GM12878 (cell line): ENCODE measurements around the gene SCAF8. TPM values are rescaled to one million over a fixed set of nuclear protein-coding genes. Genes with fewer than 3 reads are reported as not detected.

Experiments used
- ATAC-seq: fragments of 200-7000 bp; cut with Tn5 transposase; 3 replicates; pipeline ENCODE4 v1.9.1; 2020; ENCODE audit warnings: mild to moderate bottlenecking, moderate library complexity
- BruUV-seq: library from RNA; stranded (reverse); fragments of 400-500 nt; replicated peaks from 2 replicates; lab custom pipeline; 2021; lab: Mats Ljungman, UMichigan
- CTCF ChIA-PET: fragments of 300-600 bp; sonication (Branson Sonifier 250); formaldehyde crosslinking; extraction: SDS; loops from one replicate; lab custom pipeline; 2021; ENCODE audit warnings: inconsistent platforms; lab: Yijun Ruan, JAX
- POLR2A ChIA-PET: fragments of 350-600 bp; formaldehyde crosslinking; extraction: SDS; loops from one replicate; lab custom pipeline; 2021; ENCODE audit warnings: inconsistent platforms; lab: Charles Lee
- RAD21 ChIA-PET: fragments of 300-600 bp; sonication (Branson Sonifier 250); formaldehyde crosslinking; loops from one replicate; lab custom pipeline; 2023; ENCODE audit warnings: antibody characterized with exemption; ENCODE audit not compliant: unreplicated experiment; lab: Charles Lee
- SMC1A ChIA-PET: fragments of 300-600 bp; sonication (Branson Sonifier 250); formaldehyde crosslinking; loops from one replicate; lab custom pipeline; 2023; ENCODE audit not compliant: unreplicated experiment, uncharacterized antibody; lab: Charles Lee
- DNase-seq: peaks from one replicate; pipeline ENCODE4 v3.0.0-alpha.2; 2011; ENCODE audit warnings: low read depth, low spot score
- FAIRE-seq: peaks from 3 replicates; lab custom pipeline; 2011; peaks lifted over from hg19 to GRCh38; lab: Jason Lieb, UNC
- H2AFZ ChIP-seq: 2 replicates; pipeline ENCODE4 v1.6.0; 2011; ENCODE audit warnings: low read depth, low read length, control low read depth; ENCODE audit not compliant: control insufficient read depth
- H3K27ac ChIP-seq: 2 replicates; pipeline ENCODE4 v1.5.1; 2011; ENCODE audit warnings: control low read depth; ENCODE audit not compliant: control insufficient read depth, insufficient read depth
- H3K27me3 ChIP-seq, 2 experiments: replicated peaks in 1 of 2; 2 replicates each; pipeline versions ENCODE4 v1.6.0 to v1.6.1; 2011; ENCODE audit warnings: low read length in 1 of 2; ENCODE audit not compliant: control insufficient read depth in 2 of 2, insufficient read depth in 2 of 2
- H3K36me3 ChIP-seq, 2 experiments: 2 replicates each; pipeline ENCODE4 v1.5.1; 2011; ENCODE audit warnings: low read length in 1 of 2; ENCODE audit not compliant: control insufficient read depth in 2 of 2, insufficient read depth in 2 of 2
- H3K4me1 ChIP-seq: 2 replicates; pipeline ENCODE4 v1.6.1; 2011; ENCODE audit warnings: mild to moderate bottlenecking, low read length, moderate library complexity, mixed read lengths; ENCODE audit not compliant: control insufficient read depth, insufficient read depth
- H3K4me2 ChIP-seq: 2 replicates; pipeline ENCODE4 v1.6.0; 2011; ENCODE audit warnings: control low read depth; ENCODE audit not compliant: control insufficient read depth, insufficient read depth
- H3K4me3 ChIP-seq: fragments of 200-600 bp; sonication (generic); 2 replicates; pipeline ENCODE4 v1.5.1; 2016
- H3K79me2 ChIP-seq: 2 replicates; pipeline ENCODE4 v1.6.0; 2011; ENCODE audit warnings: low read length; ENCODE audit not compliant: control insufficient read depth, insufficient read depth
- H3K9ac ChIP-seq: 2 replicates; pipeline ENCODE4 v1.8.0; 2011; ENCODE audit warnings: low read length, control low read depth, mixed read lengths; ENCODE audit not compliant: control insufficient read depth, insufficient read depth
- H3K9me3 ChIP-seq: replicated peaks from 3 replicates; pipeline ENCODE4 v1.5.1; 2011; ENCODE audit warnings: mild to moderate bottlenecking, low read length; ENCODE audit not compliant: control insufficient read depth, insufficient read depth
- H4K20me1 ChIP-seq: 2 replicates; pipeline ENCODE4 v1.6.0; 2011; ENCODE audit not compliant: control insufficient read depth, insufficient read depth
- HCFC1 ChIP-seq: fragments of 150-350 bp; IDR thresholded peaks from 2 replicates; pipeline ENCODE4 v1.6.1; 2014; ENCODE audit warnings: low read length
- HDAC6 ChIP-seq: fragments of 200-600 bp; sonication (generic); IDR thresholded peaks from one replicate; pipeline ENCODE4 v1.8.0; 2017; ENCODE audit warnings: antibody characterized with exemption; ENCODE audit not compliant: unreplicated experiment
- MEF2B ChIP-seq: fragments of 450-650 bp; IDR thresholded peaks from 2 replicates; pipeline ENCODE4 v1.6.1; 2018; ENCODE audit warnings: mild to moderate bottlenecking, moderate library complexity; ENCODE audit not compliant: partially characterized antibody, poor library complexity, severe bottlenecking
- STAT3 ChIP-seq: IDR thresholded peaks from 2 replicates; pipeline ENCODE4 v1.6.1; 2011; ENCODE audit warnings: low read depth, low read length, improper control_type of control experiment
- TARDBP ChIP-seq: IDR thresholded peaks from 2 replicates; pipeline ENCODE4 v1.6.1; 2016; ENCODE audit warnings: borderline replicate concordance
- TBL1XR1 ChIP-seq: IDR thresholded peaks from 2 replicates; pipeline ENCODE4 v1.6.1; 2012; ENCODE audit warnings: low read depth, low read length, improper control_type of control experiment
- ZNF24 ChIP-seq: fragments of 450-650 bp; IDR thresholded peaks from 2 replicates; pipeline ENCODE4 v1.6.1; 2017; ENCODE audit warnings: antibody characterized with exemption, mild to moderate bottlenecking
- WGBS: methylation state at CpG from one replicate; pipeline ENCODE4 v1.1.6; 2016; ENCODE audit warnings: low lambda C conversion rate; ENCODE audit not compliant: insufficient replicate concordance, insufficient coverage; ENCODE audit errors: missing lambda C conversion rate; 5-methylcytosine and 5-hydroxymethylcytosine counted together
- in situ Hi-C: fragments of 300-500 bp; cut with MboI; formaldehyde crosslinking; loops from 9 replicates; pipeline ENCODE4 v1.14.3; 2018; ENCODE audit warnings: mixed read lengths
- intact Hi-C: fragments of 100-400 bp; cut with micrococcal nuclease; formaldehyde crosslinking; loops from one replicate; pipeline ENCODE4 v1.14.2; 2022; ENCODE audit not compliant: unreplicated experiment
- polyA plus RNA-seq, 11 experiments: library from polyadenylated mRNA; depleted of rRNA in 4 of 11; unstranded in 6 of 11; stranded (reverse) in 5 of 11; fragments of >200 nt; fragmentation: Nextera tagmentation in 4 of 11; fragmentation: Illumina TruSeq in 1 of 11; extraction: Ambion mirVana in 4 of 11; extraction: Trizol in 1 of 11; gene quantifications; 1 replicate in 1 of 11; 2 replicates in 10 of 11; pipeline versions ENCODE4 v1.2.1 to v1.2.3, GENCODE V29; 2011 to 2016; ENCODE audit warnings: inconsistent platforms in 2 of 11, missing spikeins in 2 of 11, low read depth in 1 of 11
- total RNA-seq, 4 experiments: library from RNA; depleted of rRNA in 3 of 4; stranded (reverse); fragments of >200 nt in 3 of 4; fragmentation: Illumina TruSeq in 1 of 4; extraction: Trizol in 1 of 4; gene quantifications; 2 replicates each; pipeline versions ENCODE4 v1.2.1 to v1.2.3, GENCODE V29; 2013 to 2021
- TF ChIP-seq, protein P1 (sequence below): fragments of 450-650 bp; IDR thresholded peaks from 2 replicates; pipeline ENCODE4 v1.6.1; 2017; ENCODE audit warnings: mild to moderate bottlenecking, low read depth, inconsistent platforms; ENCODE audit not compliant: poor library complexity, severe bottlenecking

Gene SCAF8
- total and polyA plus RNA-seq, 10 of the 15 experiments (the other 5 are each of a cell fraction or from before 2014, with no cell fraction given), result 8.1 to 28.8 (median 15.9) TPM

- H3K27ac ChIP-seq, result no peak overlapping the region
- H3K4me2 ChIP-seq, result no peak overlapping the region
- ChIA-PET SMC1A (interaction anchor here (0.9 to 2.4 kb wide), 3 partner anchors 43 to 75 kb away, joined by 3 to 5 read pairs (median 3); no protein-coding TSS in a partner anchor), POLR2A (no interaction called here), CTCF (interaction anchor here (0.6 kb wide), 1 partner anchor 8 kb away, joined by 3 read pairs; no protein-coding TSS in a partner anchor), RAD21 (no interaction called here)
- ATAC-seq (no peak), DNase-seq (no peak), FAIRE-seq (no peak)
- no peak overlapping the region for H2AFZ ChIP-seq
- no peaks in the 10 kb centered on the region for H3K27me3 ChIP-seq
- 6% methylated on average over 1 of the region's 1 CpG for WGBS
- no TSS peak for BruUV-seq
- in situ Hi-C loops (loop anchor here (25.0 kb wide), 1 partner anchor 1740 kb away; the partner anchor contains the start of gene FBXO5), intact Hi-C loops (no loop called here)
- no peaks in the 10 kb centered on the region for H3K9me3 ChIP-seq
- H3K4me1 ChIP-seq, result no peaks in the 10 kb centered on the region
- no peak for TF ChIP-seq STAT3
- no peak for TF ChIP-seq HCFC1
- TF ChIP-seq TBL1XR1, result no peak
- TF ChIP-seq, protein P1, sequence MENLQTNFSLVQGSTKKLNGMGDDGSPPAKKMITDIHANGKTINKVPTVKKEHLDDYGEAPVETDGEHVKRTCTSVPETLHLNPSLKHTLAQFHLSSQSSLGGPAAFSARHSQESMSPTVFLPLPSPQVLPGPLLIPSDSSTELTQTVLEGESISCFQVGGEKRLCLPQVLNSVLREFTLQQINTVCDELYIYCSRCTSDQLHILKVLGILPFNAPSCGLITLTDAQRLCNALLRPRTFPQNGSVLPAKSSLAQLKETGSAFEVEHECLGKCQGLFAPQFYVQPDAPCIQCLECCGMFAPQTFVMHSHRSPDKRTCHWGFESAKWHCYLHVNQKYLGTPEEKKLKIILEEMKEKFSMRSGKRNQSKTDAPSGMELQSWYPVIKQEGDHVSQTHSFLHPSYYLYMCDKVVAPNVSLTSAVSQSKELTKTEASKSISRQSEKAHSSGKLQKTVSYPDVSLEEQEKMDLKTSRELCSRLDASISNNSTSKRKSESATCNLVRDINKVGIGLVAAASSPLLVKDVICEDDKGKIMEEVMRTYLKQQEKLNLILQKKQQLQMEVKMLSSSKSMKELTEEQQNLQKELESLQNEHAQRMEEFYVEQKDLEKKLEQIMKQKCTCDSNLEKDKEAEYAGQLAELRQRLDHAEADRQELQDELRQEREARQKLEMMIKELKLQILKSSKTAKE, result no peak
- no peak for TF ChIP-seq HDAC6
- TF ChIP-seq TARDBP, result no peak
- no peak for TF ChIP-seq MEF2B
- TF ChIP-seq ZNF24, result no peak
- H3K9ac ChIP-seq, result no peak overlapping the region
- no peaks in the 10 kb centered on the region for H4K20me1 ChIP-seq
- no peaks in the 10 kb centered on the region for H3K79me2 ChIP-seq
- no peaks in the 10 kb centered on the region for H3K36me3 ChIP-seq
- H3K4me3 ChIP-seq, result no peak overlapping the region
Observed at GRCh38 chr6:154726887-154727286, 6.3 kb upstream of the SCAF8 start.
